ENCODE results near the gene LORICRIN. TPM values are rescaled to one million over a fixed set of nuclear protein-coding genes. Genes with fewer than 3 reads are reported as not detected.

Gene LORICRIN
- polyA plus RNA-seq, 1 of the 3 experiments (the other 2 are of a cell fraction), result not detected

DNA sequence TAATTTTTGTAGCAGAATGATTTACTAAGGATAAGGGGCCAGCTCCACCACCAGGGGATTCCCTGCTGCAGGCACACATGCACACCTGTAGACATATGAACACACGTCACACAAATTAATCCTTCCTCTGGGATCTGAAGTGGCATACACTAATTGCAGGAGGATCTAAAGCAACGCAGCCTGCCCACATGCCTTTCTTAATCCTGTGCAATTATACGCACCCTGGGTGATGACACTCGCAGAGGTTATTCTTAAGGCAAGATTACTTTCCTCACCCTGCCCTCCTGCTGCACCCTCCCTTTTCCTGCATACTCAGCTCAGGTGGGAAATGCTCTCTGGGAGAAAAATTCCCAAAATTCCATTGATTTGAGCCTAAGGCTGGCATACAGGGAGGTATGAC, 7.5 kb upstream of the LORICRIN start (continued):
- no peak for TF ChIP-seq FOSL2 (IDR thresholded peaks at IDR 0.05; ENCODE audit: borderline replicate concordance, low read depth)
- TF ChIP-seq SIN3A (IDR thresholded peaks at IDR 0.05; ENCODE audit: borderline replicate concordance, low read depth, low read length), result no peak
- TF ChIP-seq RCOR1 (IDR thresholded peaks at IDR 0.05; ENCODE audit: low read length), result no peak
- TF ChIP-seq, protein P1, sequence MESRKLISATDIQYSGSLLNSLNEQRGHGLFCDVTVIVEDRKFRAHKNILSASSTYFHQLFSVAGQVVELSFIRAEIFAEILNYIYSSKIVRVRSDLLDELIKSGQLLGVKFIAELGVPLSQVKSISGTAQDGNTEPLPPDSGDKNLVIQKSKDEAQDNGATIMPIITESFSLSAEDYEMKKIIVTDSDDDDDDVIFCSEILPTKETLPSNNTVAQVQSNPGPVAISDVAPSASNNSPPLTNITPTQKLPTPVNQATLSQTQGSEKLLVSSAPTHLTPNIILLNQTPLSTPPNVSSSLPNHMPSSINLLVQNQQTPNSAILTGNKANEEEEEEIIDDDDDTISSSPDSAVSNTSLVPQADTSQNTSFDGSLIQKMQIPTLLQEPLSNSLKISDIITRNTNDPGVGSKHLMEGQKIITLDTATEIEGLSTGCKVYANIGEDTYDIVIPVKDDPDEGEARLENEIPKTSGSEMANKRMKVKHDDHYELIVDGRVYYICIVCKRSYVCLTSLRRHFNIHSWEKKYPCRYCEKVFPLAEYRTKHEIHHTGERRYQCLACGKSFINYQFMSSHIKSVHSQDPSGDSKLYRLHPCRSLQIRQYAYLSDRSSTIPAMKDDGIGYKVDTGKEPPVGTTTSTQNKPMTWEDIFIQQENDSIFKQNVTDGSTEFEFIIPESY (IDR thresholded peaks at IDR 0.05; ENCODE audit: borderline replicate concordance, low read depth), result no peak
- TF ChIP-seq RXRA (IDR thresholded peaks at IDR 0.05; ENCODE audit: borderline replicate concordance, low read depth), result no peak
- TF ChIP-seq RAD21 (IDR thresholded peaks at IDR 0.05; ENCODE audit: low read length), result no peak

DNA sequence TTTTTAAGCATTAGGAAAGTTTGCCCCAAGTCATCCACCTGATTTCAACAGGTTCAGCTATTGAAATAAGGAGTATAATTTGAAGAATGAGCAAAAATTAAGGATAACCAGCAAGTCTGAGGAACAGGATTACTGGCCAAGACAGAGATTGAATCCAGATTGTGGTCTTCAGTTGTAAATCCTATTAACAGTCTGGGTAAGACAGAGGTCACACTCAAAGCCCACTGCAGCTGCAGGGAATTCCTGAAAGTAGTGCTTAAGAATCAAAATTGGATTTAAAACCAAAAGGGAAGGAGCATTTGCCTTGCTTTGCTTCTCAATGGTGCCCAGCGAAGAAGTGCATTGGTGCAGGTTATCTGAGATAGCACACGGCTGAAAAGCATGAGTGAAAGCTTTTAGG, 6.4 kb upstream of the LORICRIN start:
- no peaks in the 10 kb centered on the region for H3K9me2 ChIP-seq
- ChIA-PET CTCF (interaction anchor here (1.2 to 1.6 kb wide), 2 partner anchors 23 to 36 kb away, joined by 3 to 4 read pairs; no protein-coding TSS in a partner anchor), POLR2A (no interaction called here)
- H3K4me3 ChIP-seq (ENCODE audit: low read depth in 2 of 2, low read length in 1 of 2), result no peak overlapping the region
- no peak overlapping the region for H3K9ac ChIP-seq
- no peaks in the 10 kb centered on the region for H3K4me1 ChIP-seq (ENCODE audit: control insufficient read depth in 1 of 2, insufficient read depth in 2 of 2, low read depth in 1 of 2, low read length in 1 of 2)
- H3K79me2 ChIP-seq (ENCODE audit: insufficient read depth), result no peaks in the 10 kb centered on the region
- H3K9me3 ChIP-seq, result no peaks in the 10 kb centered on the region
- 0% methylated on average over 2 of the region's 2 CpGs for WGBS (ENCODE audit: low lambda C conversion rate)
- H3K36me3 ChIP-seq (replicated peaks in 1 of 2; ENCODE audit: control insufficient read depth in 1 of 2, insufficient read depth in 2 of 2, low read length in 1 of 2), result no peaks in the 10 kb centered on the region
- H2AFZ ChIP-seq (ENCODE audit: low read depth), result no peak overlapping the region
- no peak for DNase-seq
- H3K27ac ChIP-seq (ENCODE audit: low read depth in 2 of 2, low read length in 1 of 2), result no peak overlapping the region
- no peaks in the 10 kb centered on the region for H3F3A ChIP-seq (replicated peaks; ENCODE audit: insufficient read depth)
- H4K20me1 ChIP-seq (ENCODE audit: insufficient read depth), result no peaks in the 10 kb centered on the region
- no peak overlapping the region for H3K4me2 ChIP-seq
- no peaks in the 10 kb centered on the region for H3K27me3 ChIP-seq (ENCODE audit: insufficient read depth)
- TF ChIP-seq EP300 (IDR thresholded peaks at IDR 0.05; ENCODE audit: borderline replicate concordance in 1 of 2, low read depth in 1 of 2, low read length in 1 of 2) (no peak), GATA2 (CRISPR knock-in tag; IDR thresholded peaks at IDR 0.05) (no peak), YY1 (IDR thresholded peaks at IDR 0.05; ENCODE audit: low read depth) (no peak), FOSL2 (IDR thresholded peaks at IDR 0.05; ENCODE audit: borderline replicate concordance, low read depth) (no peak), SMC3 (IDR thresholded peaks at IDR 0.05; ENCODE audit: low read depth, low read length) (no peak), MXI1 (IDR thresholded peaks at IDR 0.05; ENCODE audit: low read depth, low read length) (no peak), JUND (IDR thresholded peaks at IDR 0.05) (no peak), MEF2A (IDR thresholded peaks at IDR 0.05; ENCODE audit: borderline replicate concordance, low read depth) (no peak), SIN3A (IDR thresholded peaks at IDR 0.05; ENCODE audit: borderline replicate concordance, low read depth, low read length) (no peak), RXRA (IDR thresholded peaks at IDR 0.05; ENCODE audit: borderline replicate concordance, low read depth) (no peak), TAF1 (IDR thresholded peaks at IDR 0.05; ENCODE audit: borderline replicate concordance, low read depth, low read length) (no peak), POLR2AphosphoS5 (IDR thresholded peaks at IDR 0.05; ENCODE audit: low read depth, low read length) (no peak)
- TF ChIP-seq, protein P1 (IDR thresholded peaks at IDR 0.05; ENCODE audit: borderline replicate concordance, low read depth), result no peak
- TF ChIP-seq, protein P2, sequence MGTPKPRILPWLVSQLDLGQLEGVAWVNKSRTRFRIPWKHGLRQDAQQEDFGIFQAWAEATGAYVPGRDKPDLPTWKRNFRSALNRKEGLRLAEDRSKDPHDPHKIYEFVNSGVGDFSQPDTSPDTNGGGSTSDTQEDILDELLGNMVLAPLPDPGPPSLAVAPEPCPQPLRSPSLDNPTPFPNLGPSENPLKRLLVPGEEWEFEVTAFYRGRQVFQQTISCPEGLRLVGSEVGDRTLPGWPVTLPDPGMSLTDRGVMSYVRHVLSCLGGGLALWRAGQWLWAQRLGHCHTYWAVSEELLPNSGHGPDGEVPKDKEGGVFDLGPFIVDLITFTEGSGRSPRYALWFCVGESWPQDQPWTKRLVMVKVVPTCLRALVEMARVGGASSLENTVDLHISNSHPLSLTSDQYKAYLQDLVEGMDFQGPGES (IDR thresholded peaks at IDR 0.05; ENCODE audit: low read depth, low read length), result no peak
- TF ChIP-seq, protein P3, sequence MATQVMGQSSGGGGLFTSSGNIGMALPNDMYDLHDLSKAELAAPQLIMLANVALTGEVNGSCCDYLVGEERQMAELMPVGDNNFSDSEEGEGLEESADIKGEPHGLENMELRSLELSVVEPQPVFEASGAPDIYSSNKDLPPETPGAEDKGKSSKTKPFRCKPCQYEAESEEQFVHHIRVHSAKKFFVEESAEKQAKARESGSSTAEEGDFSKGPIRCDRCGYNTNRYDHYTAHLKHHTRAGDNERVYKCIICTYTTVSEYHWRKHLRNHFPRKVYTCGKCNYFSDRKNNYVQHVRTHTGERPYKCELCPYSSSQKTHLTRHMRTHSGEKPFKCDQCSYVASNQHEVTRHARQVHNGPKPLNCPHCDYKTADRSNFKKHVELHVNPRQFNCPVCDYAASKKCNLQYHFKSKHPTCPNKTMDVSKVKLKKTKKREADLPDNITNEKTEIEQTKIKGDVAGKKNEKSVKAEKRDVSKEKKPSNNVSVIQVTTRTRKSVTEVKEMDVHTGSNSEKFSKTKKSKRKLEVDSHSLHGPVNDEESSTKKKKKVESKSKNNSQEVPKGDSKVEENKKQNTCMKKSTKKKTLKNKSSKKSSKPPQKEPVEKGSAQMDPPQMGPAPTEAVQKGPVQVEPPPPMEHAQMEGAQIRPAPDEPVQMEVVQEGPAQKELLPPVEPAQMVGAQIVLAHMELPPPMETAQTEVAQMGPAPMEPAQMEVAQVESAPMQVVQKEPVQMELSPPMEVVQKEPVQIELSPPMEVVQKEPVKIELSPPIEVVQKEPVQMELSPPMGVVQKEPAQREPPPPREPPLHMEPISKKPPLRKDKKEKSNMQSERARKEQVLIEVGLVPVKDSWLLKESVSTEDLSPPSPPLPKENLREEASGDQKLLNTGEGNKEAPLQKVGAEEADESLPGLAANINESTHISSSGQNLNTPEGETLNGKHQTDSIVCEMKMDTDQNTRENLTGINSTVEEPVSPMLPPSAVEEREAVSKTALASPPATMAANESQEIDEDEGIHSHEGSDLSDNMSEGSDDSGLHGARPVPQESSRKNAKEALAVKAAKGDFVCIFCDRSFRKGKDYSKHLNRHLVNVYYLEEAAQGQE (IDR thresholded peaks at IDR 0.05; ENCODE audit: low read depth, low read length), result no peak
- TF ChIP-seq, protein P4, sequence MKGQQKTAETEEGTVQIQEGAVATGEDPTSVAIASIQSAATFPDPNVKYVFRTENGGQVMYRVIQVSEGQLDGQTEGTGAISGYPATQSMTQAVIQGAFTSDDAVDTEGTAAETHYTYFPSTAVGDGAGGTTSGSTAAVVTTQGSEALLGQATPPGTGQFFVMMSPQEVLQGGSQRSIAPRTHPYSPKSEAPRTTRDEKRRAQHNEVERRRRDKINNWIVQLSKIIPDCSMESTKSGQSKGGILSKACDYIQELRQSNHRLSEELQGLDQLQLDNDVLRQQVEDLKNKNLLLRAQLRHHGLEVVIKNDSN (IDR thresholded peaks at IDR 0.05; ENCODE audit: borderline replicate concordance, low read depth), result no peak
- TF ChIP-seq, protein P5, sequence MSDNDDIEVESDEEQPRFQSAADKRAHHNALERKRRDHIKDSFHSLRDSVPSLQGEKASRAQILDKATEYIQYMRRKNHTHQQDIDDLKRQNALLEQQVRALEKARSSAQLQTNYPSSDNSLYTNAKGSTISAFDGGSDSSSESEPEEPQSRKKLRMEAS (IDR thresholded peaks at IDR 0.05; ENCODE audit: low read depth), result no peak
- TF ChIP-seq, protein P6, sequence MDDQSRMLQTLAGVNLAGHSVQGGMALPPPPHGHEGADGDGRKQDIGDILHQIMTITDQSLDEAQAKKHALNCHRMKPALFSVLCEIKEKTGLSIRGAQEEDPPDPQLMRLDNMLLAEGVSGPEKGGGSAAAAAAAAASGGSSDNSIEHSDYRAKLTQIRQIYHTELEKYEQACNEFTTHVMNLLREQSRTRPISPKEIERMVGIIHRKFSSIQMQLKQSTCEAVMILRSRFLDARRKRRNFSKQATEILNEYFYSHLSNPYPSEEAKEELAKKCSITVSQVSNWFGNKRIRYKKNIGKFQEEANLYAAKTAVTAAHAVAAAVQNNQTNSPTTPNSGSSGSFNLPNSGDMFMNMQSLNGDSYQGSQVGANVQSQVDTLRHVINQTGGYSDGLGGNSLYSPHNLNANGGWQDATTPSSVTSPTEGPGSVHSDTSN (IDR thresholded peaks at IDR 0.05), result no peak

All from SK-N-SH (cell line).